SKM-1 treated with dmso at 0.1 percent for 144 hours (cell line): ENCODE results near the gene C1QA.

Experiments
- DNase-seq: peaks from one replicate; lab custom pipeline; 2025; ENCODE audit not compliant: unreplicated experiment; lab: John Stamatoyannopoulos, UW

Gene C1QA

GRCh38 chr1:22612671-22613571 is 23.5 kb upstream of the C1QA start:
- no peak for DNase-seq

GRCh38 chr1:22613572-22613918 is 22.9 kb upstream of the C1QA start:
- DNase-seq: no peak

DNA sequence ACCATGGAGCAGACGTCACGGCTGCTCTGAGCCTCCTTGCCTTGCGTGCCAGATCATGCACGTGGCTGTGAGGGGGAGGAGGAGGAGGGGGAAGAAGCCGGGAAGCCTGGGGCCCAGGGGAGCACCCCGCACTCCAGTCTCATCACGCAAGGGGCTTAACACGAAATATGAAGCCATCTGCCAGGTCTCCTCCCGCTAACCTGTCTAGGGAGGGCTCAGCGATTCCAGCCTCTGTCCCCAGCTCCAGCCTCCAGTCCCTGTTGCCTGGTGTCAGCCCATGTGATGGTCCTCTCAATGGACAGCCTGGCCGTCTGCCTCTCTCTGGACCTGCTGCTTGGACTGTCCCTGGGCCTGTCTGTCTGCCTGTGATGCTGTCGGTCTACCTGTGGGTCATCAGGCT is 22.5 kb upstream of the C1QA start:
- no peak for DNase-seq

GRCh38 chr1:22615886-22616285 is 20.5 kb upstream of the C1QA start:
- no peak for DNase-seq

DNA sequence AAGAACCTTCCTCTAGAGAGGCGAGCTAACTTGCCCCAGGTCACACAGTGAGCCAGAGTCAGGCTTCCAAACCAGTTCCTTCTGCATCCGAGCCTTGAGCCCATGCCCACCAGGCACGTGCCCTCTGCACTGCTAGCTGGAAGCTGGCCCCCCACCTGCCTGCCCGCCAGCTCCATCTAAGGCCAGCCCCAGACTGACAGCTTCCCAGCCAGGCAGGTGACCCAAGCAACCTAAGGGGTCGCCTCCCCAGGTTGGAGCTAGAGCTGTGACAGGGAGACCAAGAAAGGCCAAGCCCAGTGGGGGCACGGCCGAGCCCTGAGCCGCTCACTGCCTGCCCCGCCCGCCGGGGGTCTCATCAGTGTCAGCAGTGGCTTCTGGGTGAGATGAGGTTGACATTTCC is 19.9 kb upstream of the C1QA start:
- DNase-seq: no peak

DNA sequence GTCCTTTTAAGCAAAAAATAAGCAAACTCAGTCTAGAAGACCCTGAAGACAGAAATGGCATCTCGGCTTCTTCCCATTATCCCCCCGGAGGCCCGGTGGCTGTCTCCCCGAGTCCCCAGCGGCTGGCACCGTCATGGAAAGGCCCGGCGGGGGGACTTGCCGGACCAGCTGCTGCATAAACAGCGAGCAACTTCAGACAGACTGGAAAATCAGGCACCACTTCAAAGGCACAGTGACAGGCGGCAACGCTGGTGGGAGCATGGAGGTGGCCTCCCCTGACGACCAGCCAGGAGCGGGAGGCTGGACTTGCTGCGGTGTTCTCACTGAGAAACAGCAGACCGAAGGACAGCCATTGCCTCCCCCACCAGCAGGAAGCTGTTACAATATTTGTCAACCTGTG is 18.4 kb upstream of the C1QA start:
- DNase-seq: no peak

DNA sequence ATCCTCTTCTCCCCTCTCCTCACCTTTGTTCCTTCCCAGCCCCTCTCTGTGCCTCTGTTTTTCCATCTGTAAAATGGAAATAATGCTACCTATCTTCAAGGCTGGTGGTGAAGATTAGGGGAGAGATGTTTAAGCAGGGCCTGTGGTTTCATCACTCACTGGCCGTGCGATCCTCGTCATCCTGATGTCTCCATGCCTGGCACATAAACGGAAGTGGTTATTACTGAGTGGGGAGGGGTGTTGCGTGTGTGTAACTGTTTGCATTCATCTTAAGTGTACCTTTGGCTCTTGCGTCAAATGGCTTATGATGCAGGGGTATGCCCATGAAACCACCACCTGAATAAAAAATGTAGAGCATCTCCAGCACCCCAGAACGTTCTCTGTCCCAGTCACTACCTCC is 17.2 kb upstream of the C1QA start:
- peak; percentile 8 for DNase-seq

GRCh38 chr1:22619798-22620197 is 16.6 kb upstream of the C1QA start:
- DNase-seq: no peak

DNA sequence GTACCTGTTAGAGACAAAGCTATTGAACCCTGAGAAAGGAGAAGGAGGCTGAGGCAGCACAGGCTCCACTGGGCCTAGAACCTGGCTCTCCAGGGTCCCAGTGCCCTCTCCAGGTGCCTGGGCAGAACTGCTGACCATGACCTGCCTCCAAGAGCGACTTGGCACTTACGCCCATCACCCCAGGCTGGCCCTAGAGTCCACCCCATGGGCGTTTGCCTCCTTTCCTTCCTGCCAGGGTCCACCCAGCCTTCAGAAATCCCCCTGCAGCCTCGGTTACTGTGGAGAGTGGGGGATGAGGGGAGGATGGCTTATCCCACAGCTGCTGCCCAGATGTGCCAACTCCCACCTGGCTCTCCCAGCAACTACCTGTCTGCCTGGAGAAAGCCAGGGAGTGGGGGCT is 14.7 kb upstream of the C1QA start:
- no peak for DNase-seq

- DNase-seq: no peak
Measured at GRCh38 chr1:22625262-22625925, 11.0 kb upstream of the C1QA start.

- no peak for DNase-seq
Measured at GRCh38 chr1:22626237-22627157, 9.9 kb upstream of the C1QA start.

- DNase-seq: no peak
Measured at GRCh38 chr1:22627331-22627730, 9.1 kb upstream of the C1QA start.

DNA sequence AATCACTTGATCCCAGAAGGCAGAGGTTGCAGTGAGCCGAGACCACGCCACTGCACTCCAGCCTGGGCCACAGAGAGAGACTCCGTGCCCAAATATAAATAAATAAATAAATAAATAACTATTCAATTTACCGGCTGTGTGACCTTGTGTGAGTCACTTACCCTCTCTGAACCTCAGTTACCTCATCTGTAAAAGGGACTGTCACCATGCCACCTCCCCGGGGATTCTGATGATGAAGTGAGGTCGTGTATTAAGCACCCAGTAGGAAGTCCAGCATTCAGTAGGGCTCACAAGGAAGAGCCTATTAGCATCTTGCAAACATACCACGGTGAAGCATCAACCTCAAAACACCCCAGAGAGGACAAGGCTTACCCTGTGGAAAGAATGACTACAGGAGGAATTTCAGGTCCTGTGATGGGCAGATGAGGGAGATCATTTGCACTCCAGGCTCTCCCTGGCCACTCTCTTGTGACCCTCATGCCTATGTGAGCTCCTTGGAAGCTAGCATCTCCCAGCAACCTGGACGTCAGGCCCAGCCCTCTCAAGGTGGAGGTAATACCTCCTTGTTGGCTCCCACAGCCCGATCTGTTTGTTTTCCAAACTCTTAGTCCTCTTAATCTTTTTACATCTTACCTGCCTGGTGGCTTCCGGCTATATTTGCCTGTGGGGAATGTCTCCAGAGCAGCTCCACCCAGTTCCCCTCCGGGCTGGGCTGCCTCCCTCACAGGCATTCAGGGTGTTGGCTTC is 7.6 kb upstream of the C1QA start:
- DNase-seq: no peak

DNA sequence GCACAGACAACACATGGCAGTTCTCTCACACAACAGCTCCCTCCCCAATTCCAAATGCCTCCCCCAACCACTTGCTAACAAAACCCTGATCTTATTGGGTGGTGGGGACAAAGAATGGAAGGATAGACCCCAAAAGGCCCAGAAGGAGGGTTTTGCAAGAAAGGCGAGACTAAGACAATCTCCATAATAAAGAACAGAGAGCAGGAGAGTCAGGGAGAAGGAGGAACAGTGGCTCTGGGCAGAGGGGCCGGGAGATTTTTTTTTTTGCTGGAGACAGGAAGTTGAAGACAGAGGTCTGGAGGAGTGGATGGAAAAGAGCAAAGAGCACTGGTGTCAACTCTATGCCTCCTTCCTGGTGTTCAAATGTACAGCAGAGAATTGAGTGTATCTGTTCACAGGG is 6.5 kb upstream of the C1QA start:
- DNase-seq: no peak

GRCh38 chr1:22633697-22634463 is 2.5 kb upstream of the C1QA start:
- DNase-seq: no peak

GRCh38 chr1:22635436-22635835 is 992 bp upstream of the C1QA start:
- no peak for DNase-seq

DNA sequence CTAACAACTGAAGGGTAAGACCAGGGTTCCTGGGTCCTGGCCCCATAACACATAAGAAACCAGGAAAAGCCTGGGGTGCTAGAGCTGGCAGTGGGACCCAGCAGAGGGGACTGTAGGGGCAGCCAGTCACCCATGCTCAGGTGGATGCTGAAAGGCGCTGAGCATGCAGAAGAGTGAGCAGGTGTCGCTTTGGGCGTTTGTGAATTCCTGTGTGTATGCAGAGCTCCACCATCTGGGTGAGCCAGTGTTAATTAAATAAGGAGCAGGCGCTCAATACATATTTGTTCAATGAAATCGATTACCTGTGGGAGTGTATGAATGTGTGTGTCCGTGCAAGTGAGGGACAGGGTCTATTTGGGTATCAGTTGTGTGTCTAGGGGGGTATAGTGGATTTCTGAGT is 499 bp downstream of the C1QA start:
- no peak for DNase-seq

GRCh38 chr1:22637907-22638445 is 1.5 kb downstream of the C1QA start:
- DNase-seq: no peak

GRCh38 chr1:22638476-22639234 is 2.2 kb downstream of the C1QA start:
- DNase-seq: no peak
